Hepatocyte (in vitro differentiated cells): ENCODE measurements around the gene RFT1. TPM values are rescaled to one million over a fixed set of nuclear protein-coding genes. Genes with fewer than 3 reads are reported as not detected.

Source experiments
- DNase-seq: peaks from one replicate; pipeline ENCODE4 v3.0.0-alpha.2; 2016; ENCODE audit warnings: low spot score
- H2AFZ ChIP-seq: fragments of 200-600 bp; sonication (generic); 2 replicates; pipeline ENCODE4 v1.6.0; 2016; ENCODE audit warnings: antibody characterized with exemption, mild to moderate bottlenecking
- H3K27ac ChIP-seq: fragments of 200-600 bp; sonication (generic); 2 replicates; pipeline ENCODE4 v1.5.1; 2016; ENCODE audit warnings: mild to moderate bottlenecking
- H3K27me3 ChIP-seq: fragments of 200-600 bp; sonication (generic); 2 replicates; pipeline ENCODE4 v1.6.1; 2016
- H3K36me3 ChIP-seq: fragments of 200-600 bp; sonication (generic); replicated peaks from 2 replicates; pipeline ENCODE4 v1.5.1; 2016; ENCODE audit warnings: low read depth; ENCODE audit not compliant: insufficient read depth
- H3K4me1 ChIP-seq: fragments of 200-600 bp; sonication (generic); 2 replicates; pipeline ENCODE4 v1.5.1; 2016; ENCODE audit warnings: mild to moderate bottlenecking, moderate library complexity; ENCODE audit not compliant: insufficient read depth
- H3K4me2 ChIP-seq: fragments of 200-600 bp; sonication (generic); 2 replicates; pipeline ENCODE4 v1.6.0; 2016
- H3K4me3 ChIP-seq: fragments of 200-600 bp; sonication (generic); 2 replicates; pipeline ENCODE4 v1.5.1; 2016; ENCODE audit warnings: mild to moderate bottlenecking
- H3K79me2 ChIP-seq: fragments of 200-600 bp; sonication (generic); 2 replicates; pipeline ENCODE4 v1.6.0; 2017; ENCODE audit warnings: mild to moderate bottlenecking
- H3K9me2 ChIP-seq: fragments of 200-600 bp; sonication (generic); replicated peaks from 2 replicates; pipeline ENCODE4 v1.6.0; 2017; ENCODE audit warnings: mild to moderate bottlenecking; ENCODE audit not compliant: insufficient read depth
- H3K9me3 ChIP-seq: fragments of 200-600 bp; sonication (generic); 2 replicates; pipeline ENCODE4 v1.5.1; 2016; ENCODE audit warnings: low read depth, mild to moderate bottlenecking
- H4K20me1 ChIP-seq: fragments of 200-600 bp; sonication (generic); 2 replicates; pipeline ENCODE4 v1.6.0; 2016; ENCODE audit warnings: mild to moderate bottlenecking; ENCODE audit not compliant: insufficient read depth, poor library complexity, severe bottlenecking
- EZH2 ChIP-seq: fragments of 200-600 bp; sonication (generic); IDR thresholded peaks from 2 replicates; pipeline ENCODE4 v1.6.1; 2016; ENCODE audit warnings: antibody characterized with exemption, mild to moderate bottlenecking, borderline replicate concordance
- EZH2phosphoT487 ChIP-seq: fragments of 200-600 bp; sonication (generic); IDR thresholded peaks from one replicate; pipeline ENCODE4 v1.6.1; 2018; ENCODE audit warnings: antibody characterized with exemption, mild to moderate bottlenecking, low read depth, moderate library complexity; ENCODE audit not compliant: unreplicated experiment, severe bottlenecking
- WGBS: methylation state at CpG from one replicate; pipeline ENCODE4 v1.1.6; 2016; ENCODE audit warnings: low lambda C conversion rate; ENCODE audit errors: missing lambda C conversion rate; 5-methylcytosine and 5-hydroxymethylcytosine counted together
- polyA plus RNA-seq: library from polyadenylated mRNA; unstranded; fragments of >200 nt; fragmentation: Nextera tagmentation; extraction: Ambion mirVana; gene quantifications from 2 replicates; pipeline ENCODE4 v1.2.1, GENCODE V29; 2016
- total RNA-seq: library from RNA; depleted of rRNA; stranded (reverse); fragments of >200 nt; gene quantifications from 2 replicates; pipeline ENCODE4 v1.2.3, GENCODE V29; 2014
- TF ChIP-seq, protein P1 (sequence below): fragments of 200-600 bp; sonication (generic); IDR thresholded peaks from 2 replicates; pipeline ENCODE4 v1.5.1; 2016; ENCODE audit warnings: antibody characterized with exemption, mild to moderate bottlenecking; ENCODE audit not compliant: poor library complexity

RFT1 gene
- total and polyA plus RNA-seq, 2 experiments from 2014 or later = 15.9 to 32.0 TPM

DNA sequence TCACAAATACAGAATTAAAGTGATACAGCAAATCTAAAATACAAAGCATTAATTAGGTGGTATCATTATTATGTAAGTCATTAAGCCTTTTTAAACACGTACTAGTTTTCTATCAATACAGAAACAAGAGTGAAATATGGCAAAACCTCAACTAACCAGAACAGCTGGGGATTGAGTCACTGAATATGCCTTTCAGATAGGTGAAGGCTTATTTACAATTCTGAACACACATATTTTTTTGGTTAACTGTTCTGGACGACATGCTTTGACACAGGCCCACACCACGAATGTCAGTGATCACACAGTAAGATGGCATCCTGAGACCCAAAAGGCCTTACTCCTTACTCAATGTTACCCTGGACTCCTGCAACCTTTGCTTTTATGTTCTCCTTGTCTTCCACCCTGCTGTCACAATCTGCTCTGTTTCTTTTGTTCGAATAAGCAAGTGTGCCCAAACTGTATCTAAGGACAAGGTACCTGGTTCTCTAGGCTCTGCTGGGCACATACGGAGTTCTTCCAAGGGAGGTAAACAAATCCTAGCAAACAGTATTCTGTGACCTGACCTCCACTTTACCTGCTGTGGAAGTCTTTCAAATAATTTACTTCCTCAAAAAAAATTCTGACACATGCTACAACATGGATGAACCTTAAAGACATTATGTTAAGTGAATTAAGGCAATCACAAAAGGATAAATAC lies 91.4 kb downstream of the RFT1 start:
- H2AFZ ChIP-seq = no peak overlapping the region
- no peaks in the 10 kb centered on the region for H4K20me1 ChIP-seq
- H3K36me3 ChIP-seq = no peaks in the 10 kb centered on the region
- no peaks in the 10 kb centered on the region for H3K9me2 ChIP-seq
- H3K4me1 ChIP-seq = peaks cover 16% of the 10 kb centered on the region
- no peak for DNase-seq
- H3K4me2 ChIP-seq = no peak overlapping the region
- 81% methylated on average over 5 of the region's 5 CpGs for WGBS
- H3K27ac ChIP-seq = no peak overlapping the region
- TF ChIP-seq, protein P1, sequence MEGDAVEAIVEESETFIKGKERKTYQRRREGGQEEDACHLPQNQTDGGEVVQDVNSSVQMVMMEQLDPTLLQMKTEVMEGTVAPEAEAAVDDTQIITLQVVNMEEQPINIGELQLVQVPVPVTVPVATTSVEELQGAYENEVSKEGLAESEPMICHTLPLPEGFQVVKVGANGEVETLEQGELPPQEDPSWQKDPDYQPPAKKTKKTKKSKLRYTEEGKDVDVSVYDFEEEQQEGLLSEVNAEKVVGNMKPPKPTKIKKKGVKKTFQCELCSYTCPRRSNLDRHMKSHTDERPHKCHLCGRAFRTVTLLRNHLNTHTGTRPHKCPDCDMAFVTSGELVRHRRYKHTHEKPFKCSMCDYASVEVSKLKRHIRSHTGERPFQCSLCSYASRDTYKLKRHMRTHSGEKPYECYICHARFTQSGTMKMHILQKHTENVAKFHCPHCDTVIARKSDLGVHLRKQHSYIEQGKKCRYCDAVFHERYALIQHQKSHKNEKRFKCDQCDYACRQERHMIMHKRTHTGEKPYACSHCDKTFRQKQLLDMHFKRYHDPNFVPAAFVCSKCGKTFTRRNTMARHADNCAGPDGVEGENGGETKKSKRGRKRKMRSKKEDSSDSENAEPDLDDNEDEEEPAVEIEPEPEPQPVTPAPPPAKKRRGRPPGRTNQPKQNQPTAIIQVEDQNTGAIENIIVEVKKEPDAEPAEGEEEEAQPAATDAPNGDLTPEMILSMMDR = no peak
- TF ChIP-seq EZH2 (no peak), EZH2phosphoT487 (no peak)
- no peak overlapping the region for H3K4me3 ChIP-seq
- no peaks in the 10 kb centered on the region for H3K27me3 ChIP-seq
- peaks cover 83% of the 10 kb centered on the region for H3K79me2 ChIP-seq
- no peaks in the 10 kb centered on the region for H3K9me3 ChIP-seq

Other genes starting within 250 kb of the RFT1 start
- 14.5 and 23.2 TPM in 2 replicates for gene STIMATE, start 232.9 kb downstream of the RFT1 start, total RNA-seq
- gene STIMATE, start 232.9 kb downstream of the RFT1 start, polyA plus RNA-seq = 16.2 and 20.4 TPM in 2 replicates
- gene SFMBT1, start 84.4 kb downstream of the RFT1 start, total RNA-seq = 12.0 and 18.1 TPM in 2 replicates
- gene SFMBT1, start 84.4 kb downstream of the RFT1 start, polyA plus RNA-seq = 5.8 and 8.5 TPM in 2 replicates
- gene PRKCD, start 30.8 kb upstream of the RFT1 start, total RNA-seq = 12.3 and 12.8 TPM in 2 replicates
- 18.6 and 23.6 TPM in 2 replicates for gene PRKCD, start 30.8 kb upstream of the RFT1 start, polyA plus RNA-seq
- gene TKT, start 125.6 kb upstream of the RFT1 start, total RNA-seq = 222 and 265 TPM in 2 replicates
- 136 and 149 TPM in 2 replicates for gene TKT, start 125.6 kb upstream of the RFT1 start, polyA plus RNA-seq
- 20.4 and 23.0 TPM in 2 replicates for gene DCP1A, start 217.1 kb upstream of the RFT1 start, total RNA-seq
- gene DCP1A, start 217.1 kb upstream of the RFT1 start, polyA plus RNA-seq = 28.2 and 34.5 TPM in 2 replicates